GM23248 (cell line): ENCODE measurements around the gene ACD. TPM values are rescaled to one million over a fixed set of nuclear protein-coding genes. Genes with fewer than 3 reads are reported as not detected.

ENCODE experiments used
- DNase-seq: peaks from one replicate; pipeline ENCODE4 v3.0.0-alpha.2; 2015
- H2AFZ ChIP-seq: fragments of 200-600 bp; sonication (generic); 2 replicates; pipeline ENCODE4 v1.6.1; 2016; ENCODE audit warnings: antibody characterized with exemption
- H3F3A ChIP-seq: fragments of 200-600 bp; sonication (generic); 2 replicates; pipeline ENCODE4 v1.6.1; 2016; ENCODE audit warnings: mild to moderate bottlenecking, antibody characterized with exemption, mixed run types; ENCODE audit not compliant: insufficient read depth
- H3K27ac ChIP-seq: fragments of 200-600 bp; sonication (generic); 2 replicates; pipeline ENCODE4 v1.5.1; 2016; ENCODE audit warnings: mild to moderate bottlenecking
- H3K27me3 ChIP-seq: fragments of 200-600 bp; sonication (generic); replicated peaks from 2 replicates; pipeline ENCODE4 v1.6.1; 2016; ENCODE audit warnings: mild to moderate bottlenecking; ENCODE audit not compliant: insufficient read depth
- H3K36me3 ChIP-seq: fragments of 200-600 bp; sonication (generic); 2 replicates; pipeline ENCODE4 v1.6.1; 2016; ENCODE audit warnings: low read depth, mild to moderate bottlenecking
- H3K4me1 ChIP-seq: fragments of 200-600 bp; sonication (generic); 2 replicates; pipeline ENCODE4 v1.6.1; 2016; ENCODE audit warnings: mild to moderate bottlenecking; ENCODE audit not compliant: insufficient read depth
- H3K4me2 ChIP-seq: fragments of 200-600 bp; sonication (generic); one replicate; pipeline ENCODE4 v1.6.1; 2016; ENCODE audit warnings: mild to moderate bottlenecking; ENCODE audit not compliant: unreplicated experiment
- H3K4me3 ChIP-seq: fragments of 200-600 bp; sonication (generic); 2 replicates; pipeline ENCODE4 v1.5.1; 2016; ENCODE audit warnings: mild to moderate bottlenecking
- H3K79me2 ChIP-seq: fragments of 200-600 bp; sonication (generic); 2 replicates; pipeline ENCODE4 v1.6.1; 2016; ENCODE audit warnings: mild to moderate bottlenecking; ENCODE audit not compliant: insufficient read depth
- H3K9ac ChIP-seq: fragments of 200-600 bp; sonication (generic); 2 replicates; pipeline ENCODE4 v1.6.1; 2016; ENCODE audit warnings: mild to moderate bottlenecking
- H3K9me2 ChIP-seq: fragments of 200-600 bp; sonication (generic); 2 replicates; pipeline ENCODE4 v1.6.1; 2016; ENCODE audit warnings: mixed run types, mild to moderate bottlenecking, moderate library complexity; ENCODE audit not compliant: insufficient read depth
- H3K9me3 ChIP-seq: fragments of 200-600 bp; sonication (generic); one replicate; pipeline ENCODE4 v1.6.1; 2017; ENCODE audit warnings: low read depth
- H4K20me1 ChIP-seq: fragments of 200-600 bp; sonication (generic); 2 replicates; pipeline ENCODE4 v1.6.0; 2016; ENCODE audit not compliant: insufficient read depth
- EZH2 ChIP-seq: fragments of 200-600 bp; sonication (generic); IDR thresholded peaks from 2 replicates; pipeline ENCODE4 v1.6.1; 2018; ENCODE audit warnings: antibody characterized with exemption, mild to moderate bottlenecking; ENCODE audit not compliant: insufficient read depth, poor library complexity, severe bottlenecking
- EZH2phosphoT487 ChIP-seq: fragments of 200-600 bp; sonication (generic); IDR thresholded peaks from 2 replicates; pipeline ENCODE4 v1.6.1; 2018; ENCODE audit warnings: antibody characterized with exemption, moderate library complexity, mild to moderate bottlenecking, low read depth; ENCODE audit not compliant: insufficient read depth
- WGBS, 2 experiments: methylation state at CpG; one replicate each; pipeline ENCODE4 v1.1.6; 2015 to 2017; ENCODE audit warnings: low lambda C conversion rate in 2 of 2, low coverage in 1 of 2; ENCODE audit errors: missing lambda C conversion rate in 2 of 2; 5-methylcytosine and 5-hydroxymethylcytosine counted together
- in situ Hi-C: fragments of 300-500 bp; cut with MboI; formaldehyde crosslinking; loops from 2 replicates; pipeline ENCODE4 v1.15.0; 2020
- polyA plus RNA-seq: library from polyadenylated mRNA; unstranded; fragments of >200 nt; fragmentation: Nextera tagmentation; extraction: Ambion mirVana; gene quantifications from 2 replicates; pipeline ENCODE4 v1.2.1, GENCODE V29; 2016
- total RNA-seq: library from RNA; depleted of rRNA; stranded (reverse); fragments of >200 nt; shearing (Covaris generic); gene quantifications from 2 replicates; pipeline ENCODE4 v1.2.3, GENCODE V29; 2014

Gene ACD
- total and polyA plus RNA-seq, 2 experiments from 2014 or later = 24.0 to 25.8 TPM

- no peak for DNase-seq
- no peaks in the 10 kb centered on the region for H3K9me2 ChIP-seq
- no peak for TF ChIP-seq EZH2
- TF ChIP-seq EZH2phosphoT487 = no peak
- in situ Hi-C loops = no loop called here
- no peaks in the 10 kb centered on the region for H3K9me3 ChIP-seq
- 96 to 98% methylated on average over 16 to 18 of the region's 18 CpGs for WGBS, 2 experiments
- peaks cover 12% of the 10 kb centered on the region for H3K79me2 ChIP-seq
- H3K4me1 ChIP-seq = no peaks in the 10 kb centered on the region
- no peak overlapping the region for H3K4me3 ChIP-seq
- H4K20me1 ChIP-seq = no peaks in the 10 kb centered on the region
- H3K9ac ChIP-seq = no peak overlapping the region
- H3K36me3 ChIP-seq = no peaks in the 10 kb centered on the region
- no peak overlapping the region for H3K27ac ChIP-seq
- no peak overlapping the region for H2AFZ ChIP-seq
- no peak overlapping the region for H3K4me2 ChIP-seq
- no peaks in the 10 kb centered on the region for H3K27me3 ChIP-seq
- no peaks in the 10 kb centered on the region for H3F3A ChIP-seq
These were observed 2.1 kb downstream of the ACD start for GRCh38 chr16:67657751-67658518.

DNA sequence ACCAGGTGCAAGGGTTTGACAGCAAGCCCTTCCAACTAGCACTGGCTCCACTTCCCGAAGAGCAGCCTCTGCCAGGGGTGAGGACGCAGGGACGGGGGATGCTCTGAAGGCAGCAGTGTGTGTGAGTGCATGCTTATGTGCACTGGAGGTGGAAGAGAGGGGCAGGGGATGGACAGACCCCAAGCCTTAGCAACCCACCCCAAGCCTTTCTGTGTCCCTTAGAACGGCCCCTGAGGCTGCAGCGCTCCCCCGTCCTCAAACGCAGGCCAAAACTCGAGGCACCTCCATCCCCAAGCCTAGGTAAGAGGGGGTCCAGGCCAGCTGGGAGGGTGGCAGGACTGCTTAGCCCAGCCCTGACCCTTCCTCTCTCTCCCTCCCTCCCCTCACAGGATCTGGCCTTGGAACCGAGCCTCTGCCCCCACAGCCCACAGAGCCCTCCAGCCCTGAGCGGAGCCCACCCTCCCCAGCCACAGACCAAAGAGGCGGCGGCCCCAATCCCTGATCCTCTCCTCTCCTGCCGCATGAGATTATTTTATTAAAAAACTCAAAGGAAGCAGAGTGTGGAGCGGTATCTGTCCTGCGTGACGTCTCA is 2.9 kb downstream of the ACD start:
- Histone ChIP-seq H2AFZ (no peak overlapping the region), H3K4me3 (no peak overlapping the region), H4K20me1 (no peaks in the 10 kb centered on the region), H3K9me2 (no peaks in the 10 kb centered on the region), H3K27me3 (0 out of 2 replicates have a peak, but pooled peaks cover 4% of the 10 kb centered on the region), H3K36me3 (no peaks in the 10 kb centered on the region), H3K9ac (no peak overlapping the region), H3K79me2 (peaks cover 12% of the 10 kb centered on the region), H3K4me2 (no peak overlapping the region), H3K4me1 (no peaks in the 10 kb centered on the region), H3K27ac (no peak overlapping the region), H3K9me3 (no peaks in the 10 kb centered on the region), H3F3A (no peaks in the 10 kb centered on the region)
- DNase-seq = no peak
- in situ Hi-C loops = no loop called here
- TF ChIP-seq EZH2 = no peak
- no peak for TF ChIP-seq EZH2phosphoT487
- 94 to 96% methylated on average over 14 to 16 of the region's 16 CpGs for WGBS, 2 experiments

- 89 to 94% methylated on average over 9 of the region's 9 CpGs for WGBS, 2 experiments
- Histone ChIP-seq H3K27ac (no peak overlapping the region), H3K27me3 (peaks cover 9% of the 10 kb centered on the region), H3K4me3 (no peak overlapping the region), H3K9me2 (no peaks in the 10 kb centered on the region), H3K36me3 (no peaks in the 10 kb centered on the region), H3K4me2 (no peak overlapping the region), H3F3A (no peaks in the 10 kb centered on the region), H2AFZ (no peak overlapping the region), H3K9ac (no peak overlapping the region), H4K20me1 (no peaks in the 10 kb centered on the region), H3K79me2 (peaks cover 12% of the 10 kb centered on the region), H3K9me3 (no peaks in the 10 kb centered on the region), H3K4me1 (no peaks in the 10 kb centered on the region)
- no peak for TF ChIP-seq EZH2phosphoT487
- no peak for TF ChIP-seq EZH2
- in situ Hi-C loops = no loop called here
- no peak for DNase-seq
These were observed 3.6 kb downstream of the ACD start for GRCh38 chr16:67656344-67657016.

- H3F3A ChIP-seq = no peaks in the 10 kb centered on the region
- no peak overlapping the region for H3K27ac ChIP-seq
- no peaks in the 10 kb centered on the region for H3K9me3 ChIP-seq
- no peak overlapping the region for H3K4me2 ChIP-seq
- no peaks in the 10 kb centered on the region for H3K9me2 ChIP-seq
- no peaks in the 10 kb centered on the region for H3K36me3 ChIP-seq
- no peak for TF ChIP-seq EZH2phosphoT487
- no peak for TF ChIP-seq EZH2
- 67 to 69% methylated on average over 4 of the region's 4 CpGs for WGBS, 2 experiments
- in situ Hi-C loops = no loop called here
- H3K4me1 ChIP-seq = no peaks in the 10 kb centered on the region
- H4K20me1 ChIP-seq = no peaks in the 10 kb centered on the region
- H3K9ac ChIP-seq = no peak overlapping the region
- DNase-seq = no peak
- H3K27me3 ChIP-seq = peaks cover 16% of the 10 kb centered on the region
- H3K4me3 ChIP-seq = no peak overlapping the region
- H3K79me2 ChIP-seq = peaks cover 12% of the 10 kb centered on the region
- no peak overlapping the region for H2AFZ ChIP-seq
These were observed 4.7 kb downstream of the ACD start for GRCh38 chr16:67655363-67655762.
